Cardiac atrium fibroblast (primary cell): Measurements from ENCODE around the gene PHACTR2. TPM values are rescaled to one million over a fixed set of nuclear protein-coding genes. Genes with fewer than 3 reads are reported as not detected.

ENCODE experiments used
- total RNA-seq: library from RNA; depleted of rRNA; stranded (reverse); fragments of >200 nt; gene quantifications from 2 replicates; pipeline ENCODE4 v1.2.3, GENCODE V29; 2015

The PHACTR2 gene
- total RNA-seq, result 72.8 and 110 TPM in 2 replicates

DNA sequence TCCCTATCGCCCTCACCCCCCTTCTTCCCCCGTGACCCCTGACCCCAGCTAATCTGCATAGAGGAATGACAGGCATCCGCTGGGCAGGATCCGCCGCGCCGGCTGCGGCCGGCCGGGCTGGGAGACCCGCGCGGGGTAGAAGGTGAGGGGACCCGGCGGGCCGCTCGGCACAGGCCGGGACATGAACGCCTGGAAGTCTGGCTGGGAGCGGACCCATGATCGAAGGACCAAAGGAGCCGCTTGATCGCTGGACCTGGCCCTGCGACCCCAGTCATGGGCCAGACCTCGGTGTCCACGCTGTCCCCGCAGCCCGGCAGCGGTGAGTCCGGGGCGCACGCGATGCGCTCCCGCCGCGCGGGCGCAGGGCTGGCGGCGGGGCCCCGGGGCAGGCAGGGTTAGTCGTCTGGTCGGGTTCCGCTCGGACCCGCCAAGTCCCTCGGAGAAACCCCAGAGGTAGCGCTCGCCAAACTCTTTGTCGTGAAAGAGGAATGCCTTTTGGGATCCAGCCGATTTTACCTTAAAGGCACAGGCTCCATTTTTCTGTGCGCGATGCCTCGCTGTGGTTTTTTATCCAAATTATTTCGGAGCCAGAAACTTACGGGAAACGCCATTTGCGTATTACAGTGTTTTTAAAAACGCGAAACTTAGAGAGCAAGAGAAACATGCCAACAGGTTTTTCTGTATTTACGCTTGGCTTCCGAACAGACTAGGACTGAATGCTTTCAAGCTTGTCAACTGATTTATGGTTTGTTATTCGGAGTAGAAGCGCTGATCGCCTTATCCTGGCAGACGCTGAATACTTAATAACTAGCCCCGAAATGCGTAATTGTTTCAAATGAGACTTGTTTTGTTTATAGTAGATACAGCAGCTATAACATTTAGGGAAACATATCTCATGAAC, at the start of gene PHACTR2:
Gene PHACTR2, plus strand, starts transcription at position 75 of the 901 bp plus-strand sequence. Its CDS starts 199 bp downstream, at position 274.

GRCh38 chr6:143842902-143843676, 165.3 kb downstream of the PHACTR2 start, which contains the start of gene LTV1:
TSS of gene LTV1 (plus strand) at chr6:143843338. CDS start at chr6:143843478, 140 bp downstream.

GRCh38 chr6:143864234-143864633, 186.5 kb downstream of the PHACTR2 start, which contains the start of gene ZC2HC1B:
TSS of gene ZC2HC1B (plus strand) at chr6:143864474. CDS start at chr6:143864540, 66 bp downstream.

Other genes with a start within 250 kb of the PHACTR2 start
- 1.3 and 2.8 TPM in 2 replicates for gene ADAT2, start 227.3 kb upstream of the PHACTR2 start, total RNA-seq
- 8.3 and 10.2 TPM in 2 replicates for gene PEX3, start 227.2 kb upstream of the PHACTR2 start, total RNA-seq
- gene FUCA2, start 166.2 kb upstream of the PHACTR2 start, total RNA-seq, result 65.1 and 65.2 TPM in 2 replicates
- gene LTV1, start 165.4 kb downstream of the PHACTR2 start, total RNA-seq, result 11.2 and 12.1 TPM in 2 replicates
- gene ZC2HC1B, start 186.5 kb downstream of the PHACTR2 start, total RNA-seq, result not detected in 2 replicates